HUDEP-2 (cell line): ENCODE measurements around the gene CCDC92.
"Not testable (repeated sequence)": the region's sequence is repeated elsewhere in the genome, so short reads cannot be mapped to it uniquely, and the experiment has no call there.

Experiments used
- DNase-seq, 76 experiments: peaks; one replicate each; lab custom pipeline; 2025; ENCODE audit not compliant: unreplicated experiment in 76 of 76; lab: John Stamatoyannopoulos, UW

Gene CCDC92

DNA sequence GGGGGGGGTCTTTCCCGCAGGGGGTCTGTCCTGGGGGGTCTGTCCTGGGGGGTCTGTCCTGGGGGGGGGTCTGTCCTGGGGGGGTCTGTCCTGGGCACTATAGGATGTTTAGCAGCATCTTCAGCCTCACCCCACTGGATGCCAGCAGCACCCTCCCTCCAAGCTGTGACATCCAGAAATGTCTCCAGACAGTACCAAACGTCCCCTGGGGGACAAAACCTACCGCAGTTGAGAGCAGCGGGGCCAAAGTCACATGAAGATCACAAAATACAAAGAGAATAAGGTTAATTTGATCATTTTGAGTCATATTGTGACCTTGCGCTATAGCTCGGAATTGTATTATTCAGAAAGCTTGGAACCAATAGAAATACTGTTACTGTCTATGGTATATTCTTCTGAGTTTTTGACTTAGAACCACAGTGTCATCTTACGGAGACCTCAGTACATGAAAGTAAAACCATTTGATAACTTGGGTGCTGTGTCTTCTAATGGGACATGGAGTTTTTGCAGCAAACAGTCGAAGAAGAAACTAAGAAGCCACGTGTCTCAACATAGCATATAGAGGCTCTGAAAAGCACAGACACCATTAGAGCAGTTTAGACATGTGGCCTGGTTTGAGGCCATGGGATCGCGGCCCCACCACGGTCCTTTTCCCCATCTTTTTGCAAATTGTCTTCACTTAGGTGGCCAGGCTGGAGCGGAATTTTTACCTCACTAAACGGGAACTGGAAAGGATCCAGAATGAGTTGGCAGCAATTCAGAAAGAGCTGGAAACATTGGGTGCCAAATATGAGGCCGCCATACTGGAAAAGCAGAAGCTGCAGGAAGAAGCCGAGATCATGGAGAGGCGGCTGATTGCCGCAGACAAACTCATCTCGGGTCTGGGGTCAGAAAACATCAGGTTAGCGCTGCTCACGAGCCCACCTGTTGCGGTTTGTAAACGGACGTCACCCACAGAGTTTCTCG is 59.9 kb downstream of the CCDC92 start:
- DNase-seq = no peak

DNA sequence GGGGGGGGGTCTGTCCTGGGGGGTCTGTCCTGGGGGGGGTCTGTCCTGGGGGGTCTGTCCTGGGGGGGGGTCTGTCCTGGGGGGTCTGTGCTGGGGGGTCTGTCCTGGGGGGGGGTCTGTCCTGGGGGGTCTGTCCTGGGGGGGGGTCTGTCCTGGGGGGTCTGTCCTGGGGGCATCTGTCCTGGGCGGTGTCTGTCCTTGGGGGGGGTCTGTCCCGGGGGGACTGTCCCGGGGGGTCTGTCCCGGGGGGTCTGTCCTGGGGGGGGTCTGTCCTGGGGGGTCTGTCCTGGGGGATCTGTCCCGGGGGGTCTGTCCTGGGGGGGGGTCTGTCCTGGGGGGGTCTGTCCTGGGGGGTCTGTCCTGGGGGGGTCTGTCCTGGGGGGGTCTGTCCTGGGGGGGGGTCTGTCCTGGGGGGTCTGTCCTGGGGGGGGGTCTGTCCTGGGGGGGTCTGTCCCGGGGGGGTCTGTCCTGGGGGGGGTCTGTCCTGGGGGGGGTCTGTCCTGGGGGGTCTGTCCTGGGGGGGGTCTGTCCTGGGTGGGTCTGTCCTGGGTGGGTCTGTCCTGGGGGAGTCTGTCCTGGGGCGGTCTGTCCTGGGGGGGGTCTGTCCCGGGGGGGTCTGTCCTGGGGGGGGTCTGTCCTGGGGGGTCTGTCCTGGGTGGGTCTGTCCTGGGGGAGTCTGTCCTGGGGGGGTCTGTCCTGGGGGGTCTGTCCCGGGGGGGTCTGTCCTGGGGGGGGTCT is 60.8 kb downstream of the CCDC92 start:
- not testable (repeated sequence) for DNase-seq

DNA sequence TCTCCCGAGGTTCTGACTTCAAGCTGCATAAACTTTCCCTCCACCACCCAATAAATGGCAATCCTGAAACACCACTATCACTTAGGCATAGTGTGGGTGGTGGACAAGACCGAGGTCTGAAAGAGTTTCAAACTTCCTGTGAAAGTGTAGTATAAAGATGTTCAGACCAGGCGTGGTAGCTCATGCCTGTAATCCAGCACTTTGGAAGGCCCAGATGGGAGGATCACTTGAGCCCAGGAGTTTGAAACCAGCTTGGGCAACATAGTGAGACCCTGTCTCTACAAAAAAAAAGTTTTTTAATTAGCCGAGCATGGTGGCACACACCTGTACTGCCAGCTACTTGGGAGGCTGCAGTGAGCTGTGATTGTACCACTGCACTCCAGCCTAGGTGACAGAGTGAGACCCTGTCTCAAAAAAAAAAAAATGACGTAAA is 61.9 kb downstream of the CCDC92 start:
- DNase-seq = no peak

DNA sequence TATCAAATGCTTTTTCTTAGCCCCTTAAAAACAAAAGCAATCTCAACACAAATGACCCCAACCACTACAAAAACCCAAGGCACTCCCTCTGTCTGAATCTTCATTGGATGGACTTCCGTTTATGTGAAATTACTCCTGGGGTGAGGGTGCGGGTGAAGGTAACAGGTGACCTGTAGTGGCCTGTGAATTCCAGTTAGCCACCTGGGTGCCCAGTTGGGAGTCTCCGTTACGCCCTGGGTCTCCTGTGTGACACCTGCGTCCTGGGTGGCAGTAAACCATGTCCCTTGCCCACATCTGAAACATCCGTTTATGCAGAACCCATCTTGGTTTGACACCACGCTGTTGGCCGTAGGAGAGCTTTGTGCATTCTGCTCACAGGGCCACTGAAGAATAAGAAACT is 62.6 kb downstream of the CCDC92 start:
- no peak for DNase-seq

DNA sequence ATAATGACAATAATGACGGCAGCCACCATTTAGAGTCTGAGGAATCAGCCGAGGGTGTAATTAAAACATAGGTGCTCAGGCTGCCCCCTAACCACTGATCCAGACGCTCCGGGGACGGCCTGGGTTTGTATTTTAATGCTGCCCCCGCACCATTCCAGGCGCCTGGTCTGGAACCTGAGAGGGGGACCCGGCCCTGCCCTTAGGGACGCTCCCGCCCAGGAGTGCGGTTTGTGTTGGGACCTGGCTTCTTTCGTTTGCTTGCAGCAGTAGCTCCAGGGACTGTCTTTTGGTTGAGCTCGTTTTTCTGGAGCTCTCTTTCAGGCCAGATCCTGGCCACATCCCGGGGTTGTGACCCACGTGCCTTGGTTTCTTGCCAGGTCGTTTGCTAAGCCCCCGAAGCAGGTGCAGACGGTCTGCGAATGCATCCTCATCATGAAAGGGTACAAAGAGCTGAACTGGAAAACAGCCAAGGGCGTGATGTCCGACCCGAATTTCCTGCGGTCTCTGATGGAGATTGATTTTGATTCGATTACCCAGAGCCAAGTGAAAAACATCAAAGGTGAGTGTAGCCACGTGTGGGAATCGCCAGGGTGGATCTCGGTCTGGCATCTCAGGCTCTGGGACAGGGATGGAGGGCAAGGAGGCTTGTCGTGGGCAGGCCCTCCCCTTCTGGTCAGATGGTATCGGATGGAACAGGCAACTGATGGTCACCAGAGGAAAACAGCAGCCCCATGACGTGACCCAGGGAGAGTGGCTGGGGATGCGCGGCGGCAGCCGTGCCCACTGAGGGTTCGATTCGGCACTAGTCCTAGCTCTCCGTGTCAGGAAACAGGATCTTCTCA is 63.5 kb downstream of the CCDC92 start:
- DNase-seq = no peak

DNA sequence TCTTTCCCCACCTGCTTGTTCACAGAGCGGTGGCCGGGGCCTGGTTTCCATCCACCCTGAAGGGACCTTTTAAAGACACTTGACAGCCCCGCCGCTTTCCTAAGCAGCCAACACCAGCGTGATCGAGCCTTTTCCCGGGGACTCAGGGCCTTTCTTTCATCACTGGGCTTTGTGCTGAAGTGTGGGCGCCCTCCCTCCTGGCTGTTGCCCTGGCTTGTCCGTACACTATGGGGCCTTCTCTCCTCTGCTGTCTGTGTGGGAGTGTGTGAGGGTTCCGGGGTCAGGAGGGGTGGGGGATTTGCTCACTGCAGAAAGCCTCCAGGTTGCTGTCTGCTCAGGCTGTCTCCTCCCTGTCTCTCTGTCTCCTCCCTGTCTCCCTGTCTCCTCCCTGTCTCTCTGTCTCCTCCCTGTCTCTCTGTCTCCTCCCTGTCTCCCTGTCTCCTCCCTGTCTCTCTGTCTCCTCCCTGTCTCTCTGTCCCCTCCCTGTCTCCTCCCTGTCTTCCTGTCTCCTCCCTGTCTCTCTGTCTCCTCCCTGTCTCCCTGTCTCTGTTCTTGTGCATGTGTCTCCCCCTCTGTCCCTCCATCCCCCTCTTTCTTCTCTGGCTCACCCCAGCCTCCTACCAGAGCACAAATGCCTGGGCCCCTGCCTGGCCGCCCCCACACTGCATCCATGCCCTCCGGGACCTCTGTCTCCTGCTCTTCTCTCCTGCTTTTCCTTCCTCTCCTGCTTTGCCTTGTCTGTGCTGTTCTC is 64.7 kb downstream of the CCDC92 start:
- DNase-seq = peak in 1 of 76 experiments; percentile 4

DNA sequence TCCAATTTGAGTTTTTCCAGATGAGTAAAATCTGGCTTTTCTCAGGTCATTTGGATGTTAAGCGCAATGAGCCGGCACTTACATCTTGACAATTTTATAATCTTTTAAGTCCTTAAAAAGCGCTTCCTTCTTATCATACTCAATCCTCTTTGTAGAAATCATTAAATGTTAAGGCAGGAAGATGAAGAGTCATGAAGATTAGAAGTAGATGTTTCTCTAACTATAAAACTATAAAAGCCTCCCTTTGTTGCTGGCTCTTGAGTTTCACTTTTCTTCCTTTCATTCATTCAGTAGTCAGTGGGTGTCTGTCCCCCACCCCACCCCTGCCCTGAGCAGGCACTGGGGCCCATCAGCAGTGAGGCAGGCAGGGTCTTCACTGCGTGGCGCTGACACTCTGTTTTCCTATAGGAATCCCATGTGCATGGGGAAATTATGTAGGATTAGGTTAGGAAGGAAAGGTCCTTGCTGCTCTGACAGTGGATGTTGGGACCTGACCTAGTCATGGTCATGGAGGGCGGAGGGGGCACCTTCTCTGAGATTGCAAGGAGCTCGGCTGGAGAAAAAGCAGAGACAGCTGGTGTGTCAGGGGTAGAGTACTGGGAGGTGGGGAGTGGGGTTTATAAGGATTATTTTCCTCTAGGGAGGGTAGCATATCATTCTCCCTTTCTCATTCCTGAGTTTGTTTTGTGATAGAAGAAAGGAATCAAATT is 65.8 kb downstream of the CCDC92 start:
- no peak for DNase-seq

DNA sequence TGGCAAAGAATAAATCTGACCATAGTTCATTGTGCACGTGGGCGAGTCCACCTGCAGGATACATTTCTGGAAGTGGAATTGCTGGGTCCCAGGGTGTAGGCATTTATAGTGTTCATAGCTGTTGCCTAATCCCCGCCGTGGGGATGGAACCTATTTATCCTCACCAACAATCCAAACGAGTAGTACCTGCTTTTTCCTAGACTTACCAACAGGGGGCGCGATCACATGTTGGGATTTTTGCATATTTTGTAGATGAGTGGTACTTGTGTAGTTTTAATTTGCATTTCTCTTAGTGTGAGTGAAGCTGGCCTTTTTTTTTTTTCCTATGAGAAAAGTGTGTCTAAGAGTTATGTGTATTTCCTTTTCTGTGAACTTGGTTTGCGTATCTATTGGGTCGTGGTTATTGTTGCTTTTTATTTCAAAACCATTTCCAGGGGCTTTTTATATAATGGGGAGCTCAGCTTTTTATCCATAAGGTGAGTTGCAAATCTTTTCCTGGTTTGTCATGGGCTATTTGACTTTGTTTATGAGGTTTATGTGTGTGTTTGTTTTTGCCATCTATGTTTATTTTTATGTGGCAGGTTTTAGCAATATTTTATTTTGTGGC is 67.2 kb downstream of the CCDC92 start:
- peak in 44 of 76 experiments; percentile 3 to 60 (median 29) for DNase-seq

DNA sequence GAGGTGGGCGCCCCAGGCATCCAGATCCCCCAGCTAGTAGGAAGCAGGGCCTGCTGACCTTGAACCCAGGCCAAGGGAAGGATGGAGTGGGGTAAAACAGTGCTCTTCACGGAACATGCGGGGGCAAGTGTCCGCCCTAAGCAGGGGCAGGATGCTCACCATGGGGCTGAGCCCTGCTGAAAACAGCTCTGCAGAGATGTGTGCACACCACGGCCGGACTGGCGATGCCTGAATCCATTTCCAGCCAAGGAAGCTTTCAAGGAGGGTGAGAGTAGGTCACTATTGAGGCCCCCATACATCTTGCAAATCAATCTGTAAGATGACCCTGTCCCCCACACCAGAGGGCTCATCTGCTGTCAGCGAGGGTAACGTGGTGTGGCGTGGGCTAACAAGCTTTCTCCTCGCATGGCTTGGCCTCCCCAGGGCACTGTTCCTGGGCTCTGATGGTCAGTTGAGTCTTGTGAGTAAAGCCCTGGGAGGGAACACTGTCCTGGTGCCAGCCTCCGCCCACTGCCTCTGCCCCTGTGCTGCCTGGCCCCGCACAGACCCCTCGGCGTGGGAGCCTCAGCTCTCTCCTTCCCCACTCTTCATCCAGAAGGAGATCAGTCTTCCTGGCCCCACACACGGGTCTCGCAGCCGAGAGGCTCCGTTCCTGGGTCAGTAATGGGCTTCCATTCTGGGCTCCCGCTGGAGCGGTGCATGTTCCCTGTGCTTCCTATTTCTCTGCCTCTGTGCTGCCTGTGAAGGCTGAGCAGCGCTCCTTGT is 69.1 kb downstream of the CCDC92 start:
- no peak for DNase-seq

DNA sequence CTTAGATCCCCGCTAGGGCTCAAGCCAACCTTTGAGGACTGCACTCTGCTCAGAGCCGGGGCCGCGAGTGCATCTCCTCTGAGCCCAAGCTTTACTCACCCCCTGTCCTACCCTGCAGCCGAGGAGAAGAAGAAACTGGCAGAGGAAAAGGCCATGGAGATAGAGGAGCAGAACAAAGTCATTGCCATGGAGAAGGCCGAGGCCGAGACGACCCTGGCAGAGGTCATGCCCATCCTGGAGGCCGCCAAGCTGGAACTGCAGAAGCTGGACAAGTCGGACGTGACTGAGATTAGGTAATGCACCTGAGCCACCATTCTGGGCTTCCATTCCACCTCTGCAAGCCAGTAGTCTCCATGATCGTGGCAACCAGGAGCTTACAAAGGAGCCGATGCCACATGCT is 69.8 kb downstream of the CCDC92 start:
- no peak for DNase-seq

DNA sequence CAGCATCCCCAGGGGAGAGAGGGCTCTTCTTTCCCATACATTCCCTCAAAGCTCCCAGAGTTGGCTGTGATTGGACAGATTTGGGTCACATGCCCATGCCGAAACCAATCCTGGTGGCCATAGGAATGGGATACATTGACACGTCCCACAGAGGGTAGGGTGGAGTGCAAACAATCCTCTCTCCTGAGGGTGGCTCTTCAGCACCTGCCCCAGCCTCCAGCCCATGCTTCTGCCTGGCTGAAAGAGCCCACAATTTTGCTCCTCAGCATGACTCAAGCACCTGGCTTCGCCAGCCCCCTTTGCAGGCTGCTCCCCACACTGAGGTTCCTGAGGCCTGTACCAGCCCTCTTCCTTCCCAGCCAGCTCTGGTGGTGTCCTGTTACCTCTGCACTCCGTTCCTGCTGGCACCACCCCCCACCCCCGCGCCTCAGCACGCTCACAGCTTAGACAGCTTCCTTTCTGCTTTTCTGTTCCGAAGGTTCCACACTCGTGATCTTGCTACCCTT is 71.7 kb downstream of the CCDC92 start:
- DNase-seq = no peak

DNA sequence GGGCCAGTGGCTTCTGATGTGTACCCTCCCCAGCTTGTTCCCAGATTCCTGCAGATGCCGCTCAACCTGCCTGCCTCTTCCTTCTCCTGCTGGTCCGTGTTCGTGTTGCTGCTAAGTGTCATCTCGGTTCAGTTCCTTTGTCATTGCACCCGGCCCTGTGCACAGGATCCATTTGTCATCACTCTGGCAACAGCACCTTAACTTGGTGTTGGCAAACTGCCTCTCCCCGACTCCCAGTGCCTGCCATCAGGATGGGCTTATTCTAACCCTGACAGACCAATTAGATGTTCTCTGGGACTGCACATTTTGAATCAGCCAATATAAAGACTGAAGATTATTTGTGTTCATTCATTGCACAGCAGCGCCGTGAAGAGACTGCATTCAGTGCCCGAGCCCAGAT is 73.3 kb downstream of the CCDC92 start:
- no peak for DNase-seq

DNA sequence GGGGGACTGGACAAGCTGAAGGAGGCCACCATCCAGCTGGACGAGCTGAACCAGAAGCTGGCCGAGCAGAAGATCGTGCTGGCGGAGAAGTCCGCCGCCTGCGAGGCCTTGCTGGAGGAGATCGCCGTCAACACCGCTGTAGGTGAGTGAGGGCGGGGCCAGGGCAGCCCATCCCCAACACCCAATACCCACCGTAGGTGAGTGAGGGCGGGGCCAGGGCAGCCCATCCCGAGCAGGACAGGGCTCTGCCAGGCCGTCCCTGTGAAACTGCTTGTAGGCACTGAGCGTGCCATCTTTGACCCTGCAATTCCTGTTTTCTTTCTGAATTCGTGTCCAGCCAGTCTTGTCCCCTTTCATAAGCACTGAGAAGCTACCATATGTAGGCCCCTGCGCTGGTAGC is 74.0 kb downstream of the CCDC92 start:
- DNase-seq = no peak

DNA sequence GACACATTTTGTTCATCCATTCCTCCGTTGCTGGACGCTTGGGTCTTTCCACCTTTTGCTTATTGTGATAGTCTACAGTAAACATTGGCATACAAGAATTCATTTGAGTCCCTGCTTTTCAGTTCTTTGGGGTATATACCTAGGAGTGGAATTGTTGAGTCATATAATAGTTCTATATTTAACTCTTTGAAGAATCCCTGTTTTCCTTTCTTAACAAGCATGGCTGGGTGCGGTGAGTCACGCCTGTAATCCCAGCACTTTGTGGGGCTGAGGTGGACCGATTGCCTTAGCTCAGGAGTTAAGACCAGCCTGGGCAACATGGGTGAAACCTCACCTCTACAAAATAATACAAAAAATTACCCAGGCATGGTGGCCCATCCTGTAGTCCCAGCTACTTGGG is 75.4 kb downstream of the CCDC92 start:
- no peak for DNase-seq

DNA sequence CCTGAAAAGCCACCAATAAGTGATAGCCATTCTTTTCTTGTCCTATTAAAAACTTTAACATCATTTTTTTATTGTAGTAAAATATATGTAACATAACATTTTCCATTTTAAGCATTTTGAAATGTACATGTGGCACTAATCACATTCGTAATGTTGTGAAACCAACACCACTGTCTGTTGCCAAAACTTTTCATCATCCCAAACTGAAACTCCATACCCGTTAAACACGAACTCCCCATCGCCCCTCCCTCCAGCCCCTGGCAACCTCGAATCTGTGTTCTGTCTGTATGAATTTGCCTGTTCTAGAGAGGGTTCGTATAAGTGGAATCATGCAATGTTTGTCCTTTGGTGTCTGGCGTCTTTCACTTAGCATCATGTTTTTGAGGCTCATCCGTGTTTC is 75.9 kb downstream of the CCDC92 start:
- no peak for DNase-seq

DNA sequence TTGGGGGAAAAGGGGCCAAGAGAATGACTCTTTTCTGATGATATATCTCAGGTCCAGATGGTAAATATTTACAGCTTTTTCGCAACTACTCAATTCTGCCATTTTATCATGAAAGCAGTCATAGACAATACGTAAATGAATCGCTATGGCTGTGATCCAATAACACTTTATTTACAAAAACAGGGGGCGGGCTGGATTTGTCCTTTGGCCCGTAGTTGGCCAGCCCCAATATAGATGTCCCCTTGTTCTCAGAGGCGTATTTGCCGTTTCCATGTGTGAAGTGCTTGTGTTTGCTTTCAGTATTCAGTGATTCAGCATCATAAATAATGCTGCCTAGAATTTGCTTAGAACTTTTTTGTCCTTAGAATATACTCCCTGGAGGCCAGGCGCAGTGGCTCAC is 77.2 kb downstream of the CCDC92 start:
- no peak for DNase-seq

DNA sequence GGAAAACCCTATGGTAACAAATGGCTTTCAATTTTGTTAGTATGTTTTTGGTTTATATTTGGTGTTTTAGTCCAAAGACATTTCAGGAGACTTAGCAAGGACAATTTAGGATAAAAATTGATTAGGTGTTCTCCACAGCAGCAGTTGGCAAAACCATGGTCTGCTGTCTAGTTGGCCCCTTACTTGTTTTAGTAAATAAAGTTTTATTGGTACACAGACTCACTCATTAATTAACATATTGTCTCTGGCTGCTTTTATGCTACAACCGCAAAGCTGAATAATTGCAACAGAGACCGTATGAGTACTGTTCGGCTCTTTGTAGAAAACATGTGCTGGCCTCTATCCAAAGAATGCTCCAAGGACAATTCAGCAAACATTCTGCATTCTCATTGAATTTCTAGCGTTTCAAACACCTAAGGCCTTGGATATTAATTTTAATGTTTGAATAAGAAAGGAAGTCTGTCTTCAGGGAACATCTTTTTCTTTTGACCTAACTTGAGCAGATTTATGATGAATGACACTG is 77.7 kb downstream of the CCDC92 start:
- DNase-seq = no peak

DNA sequence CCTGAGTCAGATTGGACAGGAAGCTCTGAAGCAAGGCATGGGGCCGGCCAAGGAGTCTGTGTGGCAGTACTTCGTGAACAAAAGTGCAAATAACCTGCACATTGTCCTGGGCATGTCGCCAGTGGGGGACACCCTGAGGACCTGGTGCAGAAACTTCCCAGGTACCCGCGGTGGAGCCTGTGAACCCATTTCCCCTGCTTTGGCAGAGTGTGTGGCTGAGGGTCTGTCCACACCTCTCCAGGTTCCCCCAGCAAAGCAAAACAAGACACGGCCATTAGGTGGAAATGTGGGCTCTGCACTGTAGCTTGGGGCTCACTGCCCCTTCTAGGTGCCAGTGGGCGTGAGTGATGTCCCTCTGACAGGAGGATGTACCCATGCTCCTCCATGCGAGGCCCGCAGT is 79.4 kb downstream of the CCDC92 start:
- no peak for DNase-seq
